Stomach (tissue), 9 donors: ENCODE measurements around the gene MCEMP1. TPM values are rescaled to one million over a fixed set of nuclear protein-coding genes. Genes with fewer than 3 reads are reported as not detected.

ENCODE experiments used
- DNase-seq, 2 donors: peaks; one replicate each; pipeline versions ENCODE4 v3.0.0 to v3.0.0-alpha.2; 2013 to 2019
- H3K27ac ChIP-seq, 5 donors: fragments of 200-600 bp in 4 of 5; sonication (generic) in 4 of 5; one replicate each; pipeline ENCODE4 v1.5.1; 2013 to 2019; ENCODE audit warnings: mild to moderate bottlenecking in 1 of 5, moderate library complexity in 1 of 5
- H3K27me3 ChIP-seq, 3 donors: fragments of 200-600 bp; sonication (generic); one replicate each; pipeline ENCODE4 v1.5.1; 2017 to 2019; ENCODE audit warnings: mixed run types in 1 of 3
- H3K36me3 ChIP-seq, 4 donors: fragments of 200-600 bp; sonication (generic); 1 replicate in 3 of 4; 2 replicates in 1 of 4; pipeline ENCODE4 v1.5.1; 2016 to 2019
- H3K4me1 ChIP-seq, 4 donors: fragments of 200-600 bp; sonication (generic); one replicate each; pipeline ENCODE4 v1.5.1; 2016 to 2019
- H3K4me3 ChIP-seq, 4 donors: fragments of 200-600 bp; sonication (generic) in 3 of 4; one replicate each; pipeline ENCODE4 v1.5.1; 2016 to 2019; ENCODE audit warnings: mild to moderate bottlenecking in 1 of 4
- H3K9me3 ChIP-seq, 4 donors: fragments of 200-600 bp; sonication (generic); one replicate each; pipeline ENCODE4 v1.5.1; 2016 to 2019
- EP300 ChIP-seq: sonication (generic); formaldehyde crosslinking; IDR thresholded peaks from one replicate; pipeline ENCODE4 v1.6.1; 2017; ENCODE audit warnings: antibody characterized with exemption
- POLR2A ChIP-seq, 4 donors: fragments of 450-650 bp; IDR thresholded peaks; one replicate each; pipeline ENCODE4 v1.6.1; 2016; ENCODE audit warnings: antibody characterized with exemption in 4 of 4, control low read depth in 2 of 4, mild to moderate bottlenecking in 1 of 4, moderate library complexity in 1 of 4
- POLR2AphosphoS5 ChIP-seq, 3 donors: sonication (generic); formaldehyde crosslinking; IDR thresholded peaks; one replicate each; pipeline ENCODE4 v1.6.1; 2016; ENCODE audit warnings: antibody characterized with exemption in 3 of 3
- WGBS, 5 donors: extraction: QIAGEN DNeasy Blood & Tissue Kit in 3 of 5; methylation state at CpG; one replicate each; pipeline versions ENCODE4 v1.1.5 to v1.1.7; 2013 to 2018; 5-methylcytosine and 5-hydroxymethylcytosine counted together
- intact Hi-C: fragments of 100-400 bp; cut with DNase I; formaldehyde crosslinking; loops from one replicate; pipeline ENCODE4 v1.15.1; 2023; ENCODE audit warnings: low total_unique reads
- polyA plus RNA-seq, 3 donors: library from polyadenylated mRNA; stranded (reverse); fragments of 200-250 nt; gene quantifications; one replicate each; pipeline ENCODE4 v1.2.3, GENCODE V29; 2013
- total RNA-seq, 5 donors: library from RNA; depleted of rRNA; stranded (reverse); fragments of >200 nt; gene quantifications; one replicate each; pipeline versions ENCODE4 v1.1.0 to v1.2.3, GENCODE V29; 2014 to 2016
- TF ChIP-seq, protein P1 (sequence below), 7 experiments: fragments of 450-650 bp in 4 of 7; fragments of 200-600 bp in 3 of 7; sonication (generic) in 3 of 7; IDR thresholded peaks; one replicate each; pipeline ENCODE4 v1.5.1; 2016 to 2019; ENCODE audit warnings: antibody characterized with exemption in 7 of 7, control low read depth in 2 of 7, mild to moderate bottlenecking in 1 of 7
- donor health status: healthy with polysubstance abuse.
- donor health status: Bipolar disorder and iron deficiency.
- donor health status: healthy.

The MCEMP1 gene
- total and polyA plus RNA-seq, 8 donors = 0.37 to 9.1 (median 0.94) TPM; not detected in 2

GRCh38 chr19:7654401-7654800 lies 22.5 kb upstream of the MCEMP1 start:
- TF ChIP-seq POLR2AphosphoS5 (IDR thresholded peaks at IDR 0.05) (no peak), EP300 (no peak), POLR2A (IDR thresholded peaks at IDR 0.05) (no peak)
- TF ChIP-seq, protein P1, sequence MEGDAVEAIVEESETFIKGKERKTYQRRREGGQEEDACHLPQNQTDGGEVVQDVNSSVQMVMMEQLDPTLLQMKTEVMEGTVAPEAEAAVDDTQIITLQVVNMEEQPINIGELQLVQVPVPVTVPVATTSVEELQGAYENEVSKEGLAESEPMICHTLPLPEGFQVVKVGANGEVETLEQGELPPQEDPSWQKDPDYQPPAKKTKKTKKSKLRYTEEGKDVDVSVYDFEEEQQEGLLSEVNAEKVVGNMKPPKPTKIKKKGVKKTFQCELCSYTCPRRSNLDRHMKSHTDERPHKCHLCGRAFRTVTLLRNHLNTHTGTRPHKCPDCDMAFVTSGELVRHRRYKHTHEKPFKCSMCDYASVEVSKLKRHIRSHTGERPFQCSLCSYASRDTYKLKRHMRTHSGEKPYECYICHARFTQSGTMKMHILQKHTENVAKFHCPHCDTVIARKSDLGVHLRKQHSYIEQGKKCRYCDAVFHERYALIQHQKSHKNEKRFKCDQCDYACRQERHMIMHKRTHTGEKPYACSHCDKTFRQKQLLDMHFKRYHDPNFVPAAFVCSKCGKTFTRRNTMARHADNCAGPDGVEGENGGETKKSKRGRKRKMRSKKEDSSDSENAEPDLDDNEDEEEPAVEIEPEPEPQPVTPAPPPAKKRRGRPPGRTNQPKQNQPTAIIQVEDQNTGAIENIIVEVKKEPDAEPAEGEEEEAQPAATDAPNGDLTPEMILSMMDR (IDR thresholded peaks at IDR 0.05) = no peak
- Histone ChIP-seq H3K4me1 (peaks cover 0 to 24% (median 14%) of the 10 kb centered on the region in 4 donors), H3K4me3 (no peak overlapping the region), H3K27ac (peak overlapping the region in 1 of 5 donors; percentile 35), H3K27me3 (peaks cover 0 to 16% (median 0%) of the 10 kb centered on the region in 3 donors), H3K36me3 (no peaks in the 10 kb centered on the region), H3K9me3 (no peaks in the 10 kb centered on the region)
- 49 to 63% (median 57%) methylated on average over 8 of the region's 8 CpGs for WGBS, 5 donors
- no peak for DNase-seq
- intact Hi-C loops = loop anchor here (5.0 kb wide), 1 partner anchor 148 kb away; no protein-coding TSS in a partner anchor

DNA sequence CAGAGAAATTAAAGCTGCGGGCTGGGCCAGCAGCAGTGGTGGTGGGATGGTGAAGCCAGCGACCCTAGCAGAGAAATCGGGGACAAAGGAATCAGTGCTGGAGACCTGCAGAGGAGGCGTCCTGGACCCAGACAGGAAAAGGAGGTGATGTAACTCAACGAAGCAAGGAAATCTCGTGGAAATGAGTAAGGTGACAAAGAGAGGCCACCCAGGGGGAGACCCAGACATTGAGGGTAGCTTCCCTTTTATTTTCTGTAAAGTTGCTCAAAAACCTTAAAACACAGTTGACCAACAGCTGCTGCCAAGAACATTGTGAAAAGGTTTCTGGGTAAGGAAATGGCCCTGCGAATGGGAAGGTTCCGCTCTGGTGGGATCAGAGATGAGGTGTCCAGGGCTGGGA lies 21.3 kb upstream of the MCEMP1 start:
- Histone ChIP-seq H3K36me3 (no peaks in the 10 kb centered on the region), H3K27me3 (peaks cover 0 to 23% (median 0%) of the 10 kb centered on the region in 3 donors), H3K9me3 (no peaks in the 10 kb centered on the region), H3K4me3 (no peak overlapping the region), H3K4me1 (peaks cover 0 to 24% (median 14%) of the 10 kb centered on the region in 4 donors), H3K27ac (peak overlapping the region in 2 of 5 donors; percentile 35 to 72)
- intact Hi-C loops = no loop called here
- DNase-seq = no peak
- TF ChIP-seq, protein P1 (IDR thresholded peaks at IDR 0.05) = no peak
- TF ChIP-seq EP300 = no peak
- TF ChIP-seq POLR2AphosphoS5 (IDR thresholded peaks at IDR 0.05) = no peak
- no peak for TF ChIP-seq POLR2A (IDR thresholded peaks at IDR 0.05)
- WGBS, 5 donors = 60 to 82% (median 75%) methylated on average over 8 of the region's 8 CpGs

- Histone ChIP-seq H3K9me3 (no peaks in the 10 kb centered on the region), H3K27ac (peak overlapping the region in 2 of 5 donors; percentile 57 to 72), H3K27me3 (peaks cover 0 to 18% (median 0%) of the 10 kb centered on the region in 3 donors), H3K36me3 (no peaks in the 10 kb centered on the region), H3K4me3 (no peak overlapping the region), H3K4me1 (peaks cover 0 to 15% (median 8%) of the 10 kb centered on the region in 4 donors)
- intact Hi-C loops = no loop called here
- TF ChIP-seq POLR2AphosphoS5 (IDR thresholded peaks at IDR 0.05) (no peak), EP300 (no peak), POLR2A (IDR thresholded peaks at IDR 0.05) (no peak)
- TF ChIP-seq, protein P1 (IDR thresholded peaks at IDR 0.05) = no peak
- no peak for DNase-seq
- WGBS, 5 donors = 36 to 46% (median 46%) methylated on average over 14 of the region's 14 CpGs
Measured at GRCh38 chr19:7657131-7657751, 19.6 kb upstream of the MCEMP1 start.

DNA sequence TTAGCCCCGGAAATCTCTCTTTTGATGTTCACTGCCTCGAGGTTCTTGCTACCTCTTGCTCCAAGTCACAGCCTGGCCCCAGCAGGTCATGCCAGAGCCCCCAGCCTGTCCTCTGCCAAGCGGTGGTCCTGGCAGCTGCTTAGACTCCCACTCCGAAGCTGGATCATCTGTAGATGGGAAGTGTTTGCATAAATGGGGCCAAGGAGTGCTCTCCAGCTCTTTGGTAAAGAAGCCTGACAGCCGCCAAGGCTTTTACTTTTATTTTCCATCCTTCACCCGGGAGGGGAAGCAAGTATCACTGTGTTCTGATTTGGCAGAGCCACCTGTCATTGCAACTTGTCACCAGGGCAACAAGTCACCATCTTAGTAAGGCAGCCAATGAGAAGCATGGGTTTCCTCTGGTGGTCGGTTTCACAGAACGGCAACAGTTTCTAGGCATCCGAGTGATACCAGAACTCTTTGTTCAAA lies 18.6 kb upstream of the MCEMP1 start:
- no peak for TF ChIP-seq EP300
- H3K9me3 ChIP-seq = no peaks in the 10 kb centered on the region
- H3K27ac ChIP-seq = peak overlapping the region in 2 of 5 donors; percentile 57 to 72
- WGBS, 5 donors = 29 to 33% (median 31%) methylated on average over 9 of the region's 9 CpGs
- no peak overlapping the region for H3K4me3 ChIP-seq
- H3K4me1 ChIP-seq = peaks cover 0 to 7% (median 0%) of the 10 kb centered on the region in 4 donors
- intact Hi-C loops = no loop called here
- peak in 1 of 2 donors; percentile 60 for DNase-seq
- H3K27me3 ChIP-seq = peaks cover 0 to 29% (median 0%) of the 10 kb centered on the region in 3 donors
- H3K36me3 ChIP-seq = no peaks in the 10 kb centered on the region
